SKM-1 (cell line): Measurements from ENCODE around the gene TCTN3.
A peak's percentile ranks its signal among the peaks of the same experiment; 100 is the strongest.
"Not testable (repeated sequence)": the region's sequence is repeated elsewhere in the genome, so short reads cannot be mapped to it uniquely, and the experiment has no call there.

ENCODE experiments used
- DNase-seq: peaks from one replicate; lab custom pipeline; 2025; ENCODE audit not compliant: unreplicated experiment; lab: John Stamatoyannopoulos, UW

Gene TCTN3

DNA sequence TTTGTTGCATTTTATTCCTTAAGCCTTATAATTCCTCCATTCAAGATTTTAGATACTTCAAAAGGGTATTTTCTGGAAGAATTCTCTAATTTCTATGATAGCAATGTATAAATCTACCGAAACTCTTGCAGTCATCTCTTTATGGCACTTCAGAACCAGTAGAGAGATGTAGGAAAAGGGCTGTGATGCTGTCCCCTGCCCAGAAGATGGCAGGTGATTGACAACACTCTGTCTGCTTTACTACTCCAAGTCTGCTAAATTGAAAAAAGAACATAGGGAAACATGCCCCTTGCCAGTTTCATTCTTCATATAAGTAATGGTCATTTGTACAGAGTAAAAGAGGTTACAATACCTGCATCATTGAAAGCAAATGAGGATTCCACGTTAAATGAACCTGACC, 5.1 kb downstream of the TCTN3 start:
- DNase-seq, result no peak

DNA sequence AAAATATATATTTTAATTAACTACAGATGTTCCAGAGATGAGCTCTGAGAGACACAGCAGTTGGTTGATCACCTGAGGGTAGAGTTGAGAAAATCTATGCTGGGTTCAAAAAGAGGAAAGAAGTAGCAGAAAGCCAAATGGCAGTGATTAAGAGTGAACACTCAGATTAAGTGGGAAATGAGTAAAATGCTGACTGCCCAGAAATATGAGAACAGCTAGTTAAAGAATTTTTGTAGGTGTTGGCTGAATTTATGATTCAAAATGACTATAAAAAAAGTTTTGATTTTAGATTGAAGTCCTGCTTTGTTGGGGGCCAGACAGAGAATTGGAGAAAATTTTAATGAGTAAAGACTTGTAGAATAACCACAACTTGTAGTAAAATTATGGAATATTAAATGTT, 9.8 kb downstream of the TCTN3 start:
- DNase-seq, result no peak

DNA sequence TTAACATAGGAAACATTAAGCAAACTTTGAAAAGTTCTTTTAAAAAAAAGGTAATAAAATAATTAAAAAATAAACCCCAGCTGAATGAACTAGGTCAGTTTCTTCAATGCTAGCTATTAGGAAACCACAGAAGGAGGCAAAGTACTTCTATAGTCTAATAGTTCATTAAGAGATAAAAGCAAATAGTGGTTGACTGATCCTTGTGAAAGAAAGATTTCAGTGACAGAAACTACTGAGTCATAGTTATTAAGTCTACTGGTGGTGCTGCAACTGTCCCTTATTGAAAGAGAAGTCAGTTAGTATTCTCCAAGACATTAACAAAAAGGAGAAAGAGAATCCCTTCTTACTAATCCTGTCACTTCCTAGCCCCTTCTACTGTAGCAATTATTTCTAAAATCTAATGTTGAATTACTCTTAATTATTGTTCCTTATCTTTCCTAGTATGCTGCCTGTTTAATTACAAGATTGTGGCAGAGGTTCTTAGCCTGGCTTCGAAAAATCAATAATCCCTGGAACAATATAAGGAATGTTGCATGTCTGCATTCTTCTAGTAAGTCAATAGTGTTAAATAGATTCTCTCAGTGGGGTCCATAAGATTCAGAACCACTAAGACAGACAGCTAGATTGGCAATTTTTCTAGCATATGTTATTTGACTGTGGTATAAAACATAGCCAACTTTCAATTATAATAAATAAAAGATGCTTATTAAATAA, 18.2 kb downstream of the TCTN3 start:
- DNase-seq, result no peak

DNA sequence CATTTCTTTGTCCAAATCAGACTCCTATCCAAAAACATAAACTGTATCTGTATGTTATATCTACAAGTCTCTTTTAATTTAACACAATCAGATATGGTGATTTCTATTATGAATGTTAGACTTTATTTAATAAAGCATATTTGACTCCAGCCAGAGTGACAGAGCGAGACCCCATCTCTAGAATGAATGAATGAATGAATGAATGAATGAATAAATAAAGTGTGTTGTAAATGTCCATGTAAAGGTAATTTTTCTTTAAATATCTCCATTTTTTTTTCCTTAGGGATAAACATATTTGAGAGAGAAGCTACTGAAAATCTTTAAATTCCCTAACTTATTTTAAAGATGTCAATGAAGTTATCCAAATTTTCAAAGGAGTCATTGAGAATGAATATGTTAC, 19.1 kb downstream of the TCTN3 start:
- DNase-seq, result no peak

DNA sequence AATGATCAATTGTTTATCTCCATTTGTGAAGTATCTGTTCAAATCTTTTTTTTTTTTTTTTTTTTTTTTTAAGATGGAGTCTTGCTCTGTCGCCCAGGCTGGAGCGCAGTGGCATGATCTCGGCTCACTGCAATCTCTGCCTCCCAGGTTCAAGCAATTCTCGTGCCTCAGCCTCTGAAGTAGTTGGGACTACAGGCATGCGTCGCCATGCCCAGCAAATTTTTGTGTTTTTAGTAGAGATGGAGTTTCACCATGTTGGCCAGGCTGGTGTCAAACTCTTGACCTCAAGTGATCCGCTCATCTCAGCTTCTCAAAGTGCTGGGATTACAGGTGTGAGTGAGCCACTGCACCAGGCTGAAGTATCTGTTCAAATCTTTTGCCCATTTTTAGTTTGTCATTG, 21.1 kb downstream of the TCTN3 start:
- not testable (repeated sequence) for DNase-seq

DNA sequence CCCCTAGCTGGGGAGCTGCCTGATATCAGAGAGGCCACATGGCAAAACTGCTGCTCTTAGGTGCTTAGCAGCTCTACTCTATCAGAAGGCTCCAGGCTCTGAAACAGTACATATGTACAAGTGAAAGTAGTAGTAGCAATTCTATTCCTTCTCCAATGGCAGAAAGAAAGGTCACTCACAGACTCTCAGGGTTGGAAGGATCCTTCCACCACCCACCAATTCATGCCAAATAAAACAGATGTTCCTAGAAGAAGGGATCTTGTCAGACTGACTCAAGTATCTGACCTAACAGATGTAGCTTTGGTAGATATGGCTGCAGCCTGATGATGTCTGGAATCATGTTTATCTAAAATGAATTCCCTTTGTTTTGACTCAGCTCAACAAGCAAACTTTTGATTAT, 29.2 kb downstream of the TCTN3 start:
- DNase-seq, result no peak

DNA sequence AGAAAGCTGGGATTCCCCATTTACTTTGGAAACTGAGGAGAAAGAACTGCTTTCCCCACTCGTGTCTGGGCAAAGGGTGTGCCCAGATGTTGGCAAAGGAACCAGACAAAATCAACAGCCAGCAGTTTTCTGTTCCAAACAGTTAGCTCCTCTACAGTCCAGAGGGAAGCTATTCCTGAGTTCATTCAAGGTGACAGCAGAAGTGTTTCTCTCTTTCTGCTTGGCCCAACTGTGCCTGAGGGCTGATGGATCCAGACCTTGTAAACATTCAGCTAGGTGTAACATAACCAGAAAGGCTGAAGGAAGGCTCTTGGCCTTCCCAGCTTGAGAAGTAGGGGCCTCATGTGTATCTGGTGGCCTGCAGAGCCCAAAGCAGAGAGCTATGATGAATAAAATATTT, 30.2 kb downstream of the TCTN3 start:
- DNase-seq, result no peak

DNA sequence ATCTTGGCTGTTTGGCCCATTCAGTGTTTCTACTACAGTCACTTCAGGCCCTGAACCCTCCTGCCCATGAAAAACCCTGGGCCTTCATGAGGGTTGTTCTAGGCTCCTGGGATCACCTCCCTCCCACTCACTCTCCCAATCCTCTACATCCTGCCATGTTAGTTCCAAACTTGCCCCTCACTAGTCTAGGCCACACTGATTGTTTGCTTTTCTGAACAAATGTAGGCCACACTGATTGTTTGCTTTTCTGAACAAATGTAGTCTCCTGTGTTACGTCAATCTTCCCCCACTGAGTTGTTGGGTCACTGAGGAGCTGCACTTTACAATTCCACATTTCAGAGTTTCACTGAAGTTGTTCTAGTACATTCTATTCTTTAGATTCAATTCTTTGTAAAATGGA, 31.9 kb downstream of the TCTN3 start:
- no peak for DNase-seq

DNA sequence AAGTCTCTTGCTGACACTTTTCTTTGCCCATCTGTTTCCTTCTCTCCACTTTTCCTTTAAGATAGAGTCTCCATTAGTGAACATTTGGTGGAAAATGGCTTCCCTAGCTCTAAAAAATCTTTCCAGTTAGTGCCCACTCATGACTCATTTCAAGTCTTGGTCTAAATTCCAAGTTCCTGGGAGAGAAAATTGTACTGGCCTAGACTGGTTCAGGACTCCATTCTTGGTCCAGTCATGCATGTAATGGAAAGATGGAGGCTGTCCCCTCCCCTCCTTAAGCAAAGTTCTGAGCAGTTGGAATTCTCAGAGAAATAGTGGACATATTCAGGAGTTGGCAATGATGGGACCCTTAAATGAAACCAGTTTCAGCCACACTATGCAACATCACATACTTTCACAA, 33.4 kb downstream of the TCTN3 start:
- DNase-seq, result no peak

DNA sequence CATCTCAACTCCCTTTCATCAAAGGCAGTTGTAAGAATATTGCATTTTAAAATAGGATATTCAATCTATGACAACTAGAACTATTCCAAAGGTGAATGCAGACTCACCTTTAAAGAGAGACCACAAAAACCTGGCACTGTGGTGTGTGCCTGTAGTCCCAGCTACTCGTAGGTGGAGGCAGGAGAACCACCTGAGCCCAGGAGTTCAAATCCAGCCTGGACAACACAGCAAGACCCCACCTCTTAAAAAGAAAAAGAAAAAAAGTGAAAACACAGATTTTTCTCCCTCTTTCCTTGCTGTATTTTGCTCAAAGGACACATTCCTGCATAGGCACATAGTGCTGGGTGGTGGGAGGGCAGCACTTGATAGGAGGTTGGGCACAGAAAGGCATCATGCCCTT, 36.5 kb downstream of the TCTN3 start:
- DNase-seq, result no peak

DNA sequence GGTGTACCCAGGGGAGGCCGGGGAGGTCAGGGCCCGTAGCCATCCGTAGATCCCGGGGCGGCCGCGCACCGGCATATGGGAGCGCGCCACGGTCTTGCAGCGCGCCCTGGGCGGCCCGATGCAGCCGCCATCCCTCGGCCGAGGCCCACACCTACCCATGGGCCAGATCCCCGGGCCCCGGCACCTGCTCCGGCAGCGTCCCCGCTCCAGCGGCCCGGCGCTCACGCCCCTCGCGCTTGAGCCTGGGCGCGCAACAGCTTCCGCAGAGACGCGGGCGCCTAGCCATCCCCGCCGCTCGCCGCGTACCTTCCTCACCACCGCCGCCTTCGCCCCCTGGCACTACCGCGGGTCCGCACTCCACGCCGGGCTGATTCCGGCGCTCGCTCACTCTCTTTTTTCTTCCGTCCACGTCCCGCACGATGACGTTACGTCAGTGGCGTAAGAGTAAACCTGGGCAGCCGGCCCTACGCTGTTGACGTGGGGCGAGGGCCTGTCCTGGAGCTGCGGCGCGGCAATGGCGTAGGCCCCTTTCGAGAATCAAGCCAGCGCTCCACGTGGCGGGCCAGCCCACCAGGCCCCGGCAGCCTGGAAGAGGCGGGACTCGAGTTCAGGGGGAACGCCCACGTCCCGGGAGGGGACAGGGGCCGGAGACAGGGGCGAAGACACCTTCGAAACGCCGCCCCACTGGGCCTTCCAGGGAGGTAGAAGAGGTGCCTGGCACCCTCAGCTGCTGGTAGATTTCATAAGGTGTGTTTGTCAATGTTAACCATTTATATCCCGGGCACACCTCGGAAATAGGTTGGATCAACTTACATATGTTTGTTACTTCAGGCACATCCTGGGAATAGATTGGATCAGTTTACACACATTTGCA, 37.2 kb downstream of the TCTN3 start, which contains the start of gene ALDH18A1:
Gene ALDH18A1 (minus strand): TSS at position 421 of the 874 bp plus-strand sequence. CDS start 3,334 bp downstream, outside the sequence.
- peak; percentile 81 for DNase-seq

DNA sequence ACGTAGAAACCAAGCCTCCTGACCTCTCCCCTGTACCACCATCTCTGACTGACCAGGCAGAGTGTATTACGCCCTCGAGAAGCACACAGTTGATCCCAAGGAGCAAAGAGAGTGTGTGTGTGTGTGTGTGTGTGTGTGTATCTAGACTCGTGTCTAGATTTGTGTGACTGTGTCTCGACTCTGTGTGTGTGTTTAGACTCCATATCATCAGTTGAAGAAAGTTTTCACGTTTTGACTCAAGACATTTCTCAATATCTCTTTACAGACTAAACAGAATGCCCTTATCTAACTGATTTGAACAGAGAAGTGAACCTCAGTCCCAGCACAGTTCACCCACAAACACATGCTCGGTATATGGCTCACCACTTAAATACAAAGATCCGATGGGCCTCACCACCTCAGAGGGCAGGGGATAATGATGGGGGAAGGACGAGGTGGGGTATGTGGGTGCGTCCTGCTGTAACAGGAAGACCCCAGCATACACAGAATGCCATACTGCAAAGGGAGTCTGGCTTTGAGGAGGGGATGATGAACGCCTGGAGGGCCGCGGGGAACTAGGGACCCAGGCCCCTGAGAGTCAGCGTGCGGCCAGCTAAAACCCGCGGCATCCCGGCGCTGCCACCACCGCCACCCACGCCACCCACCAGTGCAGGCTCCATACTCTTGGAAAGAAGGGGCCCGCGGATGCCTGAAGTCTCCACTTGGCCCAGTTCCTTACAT, 38.0 kb downstream of the TCTN3 start:
- DNase-seq, result no peak

DNA sequence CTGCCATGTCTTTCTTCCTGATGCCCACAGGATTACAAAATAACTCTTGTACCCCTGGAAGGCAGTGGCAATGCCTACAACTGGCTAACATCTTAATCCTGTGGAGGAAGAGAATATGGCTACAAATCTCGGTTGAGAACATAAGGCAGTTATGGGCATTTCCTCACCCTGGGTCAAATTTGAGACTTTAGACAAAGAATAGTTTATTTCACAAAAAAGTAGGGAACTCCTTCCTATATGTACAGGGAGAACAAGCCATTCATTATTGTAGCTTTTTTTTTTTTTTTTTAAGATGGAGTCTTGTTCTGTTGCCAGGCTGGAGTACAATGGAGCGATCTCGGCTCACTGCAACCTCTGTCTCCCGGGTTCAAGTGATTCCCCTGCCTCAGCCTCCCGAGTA, 39.8 kb downstream of the TCTN3 start:
- no peak for DNase-seq

DNA sequence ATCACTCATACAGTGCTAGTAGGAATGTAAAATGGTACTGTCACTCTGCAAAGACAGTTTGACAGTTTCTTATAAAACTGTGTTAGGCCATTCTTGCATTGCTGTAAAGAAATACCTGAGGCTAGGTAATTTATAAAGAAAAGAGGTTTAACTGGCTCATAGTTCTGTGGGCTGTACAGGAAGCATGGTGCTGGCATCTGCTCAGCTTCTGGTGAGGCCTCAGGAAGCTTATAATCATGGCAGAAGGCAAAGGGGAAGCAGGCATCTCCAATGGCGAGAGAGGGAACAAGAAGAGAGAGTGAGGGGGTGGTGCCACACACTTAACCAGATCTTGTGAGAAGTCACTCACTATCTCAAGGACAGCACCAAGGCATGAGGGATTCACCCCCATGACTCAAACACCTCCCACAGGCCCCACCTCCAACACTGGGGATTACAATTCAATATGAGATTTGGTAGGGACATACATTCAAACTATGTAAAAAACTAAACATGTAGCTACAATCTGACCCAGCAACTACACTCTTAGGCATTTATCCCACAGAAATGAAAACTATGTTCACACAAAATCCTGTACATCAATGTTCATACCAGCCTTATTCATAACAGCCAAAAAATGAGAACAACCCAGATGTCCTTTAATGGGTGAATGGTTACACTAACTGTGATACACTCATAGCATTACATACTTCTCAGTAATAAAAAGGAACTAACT, 42.2 kb downstream of the TCTN3 start:
- DNase-seq, result no peak

DNA sequence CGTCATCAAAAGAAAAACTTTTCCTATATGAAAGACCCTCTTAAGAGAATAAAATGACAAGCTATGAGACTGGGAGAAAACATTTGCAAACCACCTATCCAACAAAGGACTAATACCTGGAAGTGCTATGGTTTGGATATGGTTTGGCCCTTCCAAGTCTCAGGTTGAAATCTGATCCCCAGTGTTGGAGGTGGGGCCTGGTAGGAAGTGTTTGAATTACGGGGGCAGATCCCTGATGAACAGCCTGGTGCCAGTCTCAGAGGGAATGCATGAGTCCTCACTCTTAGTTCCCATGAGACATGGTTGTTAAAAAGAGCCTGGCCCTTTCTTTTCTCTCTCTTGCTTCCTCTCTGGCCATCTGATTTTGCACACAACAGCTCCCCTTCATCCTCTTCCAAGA, 43.5 kb downstream of the TCTN3 start:
- DNase-seq, result no peak

DNA sequence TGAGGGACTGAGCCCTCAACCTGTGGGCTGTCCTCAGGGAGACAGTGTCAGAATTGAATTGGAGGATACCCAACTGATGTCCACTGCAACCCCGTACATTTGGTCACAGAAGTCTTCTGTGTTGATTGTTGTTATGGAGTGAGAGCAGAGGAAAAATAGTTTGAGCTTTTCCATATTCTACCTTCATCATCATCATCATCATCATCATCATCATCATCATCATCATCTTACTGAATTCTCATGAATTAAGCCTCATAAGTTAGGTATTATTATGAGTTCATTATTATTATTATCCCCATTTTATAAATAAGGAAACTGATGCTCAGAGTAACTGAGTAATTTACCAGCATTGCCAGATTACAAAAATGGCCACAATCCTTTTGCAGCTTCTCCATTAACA, 45.6 kb downstream of the TCTN3 start:
- no peak for DNase-seq

DNA sequence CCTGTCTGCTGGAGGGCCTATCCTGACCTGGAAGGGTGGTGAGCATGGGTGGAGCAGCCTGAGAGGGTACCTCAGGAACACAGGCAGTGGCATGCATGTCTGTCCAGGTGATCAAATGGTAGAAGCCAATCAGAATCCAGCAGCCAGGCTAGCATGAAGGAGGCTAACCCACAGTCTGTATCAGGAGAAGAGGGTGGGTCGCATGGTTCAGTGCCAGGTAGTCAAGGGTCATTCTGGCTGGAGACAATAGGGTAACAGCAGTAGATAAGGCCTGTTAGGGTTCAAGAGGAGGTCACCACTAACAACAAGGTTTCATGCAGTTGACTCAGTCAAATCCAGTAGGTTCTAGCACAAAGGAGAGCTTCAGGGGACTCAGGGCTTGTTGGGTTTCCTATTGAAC, 47.6 kb downstream of the TCTN3 start:
- DNase-seq, result no peak

DNA sequence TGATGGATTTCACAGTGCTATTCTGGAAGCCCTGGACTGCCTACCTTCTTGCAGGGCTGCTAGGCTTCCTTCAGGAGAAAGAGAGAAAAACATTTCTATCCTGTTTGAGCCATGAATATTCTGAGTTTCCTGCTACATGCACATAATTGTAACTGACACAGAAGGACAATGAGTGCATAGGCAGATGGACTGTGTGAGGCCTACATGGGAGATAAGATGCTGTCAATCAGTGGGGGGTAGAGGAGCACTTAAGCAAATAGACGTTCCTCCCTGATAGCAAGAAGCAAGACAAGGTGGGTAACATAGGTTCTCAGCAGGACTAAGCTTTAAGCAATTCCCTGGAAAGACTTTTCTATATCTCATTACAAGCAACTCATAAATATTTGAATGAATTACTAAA, 48.8 kb downstream of the TCTN3 start:
- no peak for DNase-seq

DNA sequence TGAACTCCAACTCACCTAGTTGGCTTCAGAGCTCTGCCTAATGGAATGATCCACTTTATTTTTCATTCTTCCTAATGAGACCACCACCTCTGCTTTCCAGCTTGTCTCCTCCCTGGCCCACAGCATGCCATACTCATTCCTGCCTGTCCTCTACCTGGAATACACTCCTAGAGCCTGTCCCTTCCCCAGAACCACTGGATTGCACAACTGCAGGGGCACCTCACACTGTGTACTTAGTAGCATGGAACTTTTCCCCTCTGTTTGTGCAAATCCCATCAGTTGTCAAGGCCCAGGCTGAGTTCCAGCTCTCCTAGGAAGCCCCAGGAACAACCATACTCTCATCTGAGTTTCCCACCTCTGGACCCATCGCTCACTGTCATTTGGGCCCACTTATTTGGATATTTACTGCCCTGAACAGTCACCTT, 52.8 kb downstream of the TCTN3 start:
- no peak for DNase-seq

DNA sequence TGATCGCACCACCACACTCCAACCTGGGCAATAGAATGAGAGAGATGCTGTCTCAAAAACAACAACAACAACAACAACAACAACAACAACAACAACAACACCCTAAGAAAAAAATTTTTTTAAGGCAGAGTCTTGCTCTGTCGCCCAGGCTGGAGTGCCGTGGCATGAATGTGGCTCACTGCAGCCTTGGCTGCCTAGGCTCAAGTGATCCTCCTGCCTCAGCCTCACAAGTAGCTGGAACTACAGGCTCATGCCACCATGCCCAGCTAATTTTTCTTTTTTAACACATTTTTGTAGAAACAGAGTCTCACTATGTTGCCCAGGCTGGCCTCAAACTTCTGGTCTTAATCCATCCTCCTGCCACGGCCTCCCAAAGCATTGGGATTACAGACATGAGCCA, 55.8 kb downstream of the TCTN3 start:
- DNase-seq, result no peak

DNA sequence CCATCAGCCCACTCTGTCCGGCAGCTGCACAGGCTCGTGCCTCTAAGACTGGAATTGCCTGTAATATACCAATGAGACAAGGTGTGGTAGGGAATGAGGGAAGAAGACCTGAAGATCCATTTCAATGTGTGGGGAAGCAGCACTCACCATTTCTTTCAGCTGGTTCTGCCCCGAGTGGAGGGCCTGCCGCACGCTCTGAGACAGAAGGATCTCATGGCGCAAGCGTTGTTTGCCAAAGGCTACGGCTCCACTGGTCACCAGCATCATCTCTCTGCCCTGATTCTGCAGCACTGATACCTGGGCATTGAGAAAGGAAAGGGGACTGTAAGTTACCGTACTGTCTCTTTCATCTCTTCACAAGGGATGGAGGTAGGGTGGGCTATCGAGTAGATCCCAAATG, 56.6 kb downstream of the TCTN3 start:
- DNase-seq, result no peak
